SK-N-SH (cell line): ENCODE data around the gene GRHL3. TPM values are rescaled to one million over a fixed set of nuclear protein-coding genes. Genes with fewer than 3 reads are reported as not detected.

Experiments
- CTCF ChIA-PET: fragments of 300-600, 350-600 bp; formaldehyde crosslinking; extraction: SDS; loops from one replicate; lab custom pipeline; 2021; lab: Yijun Ruan, JAX
- POLR2A ChIA-PET: fragments of 350-600 bp; sonication (Branson Sonifier 250); formaldehyde crosslinking; extraction: SDS; loops from one replicate; lab custom pipeline; 2020; ENCODE audit warnings: antibody characterized with exemption, inconsistent platforms; lab: Yijun Ruan, JAX
- DNase-seq: peaks from one replicate; pipeline ENCODE4 v3.0.0; 2012
- H2AFZ ChIP-seq: fragments of 200-600 bp; sonication (generic); 2 replicates; pipeline ENCODE4 v1.8.1; 2016; ENCODE audit warnings: antibody characterized with exemption, mild to moderate bottlenecking, low read depth
- H3F3A ChIP-seq: fragments of 200-600 bp; sonication (generic); replicated peaks from 2 replicates; pipeline ENCODE3; 2016; ENCODE audit warnings: antibody characterized with exemption, mild to moderate bottlenecking; ENCODE audit not compliant: insufficient read depth
- H3K27ac ChIP-seq, 2 experiments: fragments of 200-500 bp in 1 of 2; fragments of 200-600 bp in 1 of 2; sonication (Bioruptor generic) in 1 of 2; sonication (generic), shearing (Covaris generic) in 1 of 2; 2 replicates each; pipeline versions ENCODE4 v1.5.1 to v1.6.1; 2014 to 2016; ENCODE audit warnings: low read depth in 2 of 2, inconsistent platforms in 1 of 2, low read length in 1 of 2, mild to moderate bottlenecking in 1 of 2, mixed read lengths in 1 of 2
- H3K27me3 ChIP-seq: fragments of 200-600 bp; sonication (generic), shearing (Covaris generic); 2 replicates; pipeline ENCODE4 v1.6.1; 2016; ENCODE audit warnings: mixed run types; ENCODE audit not compliant: insufficient read depth
- H3K36me3 ChIP-seq, 2 experiments: fragments of 200-500 bp in 1 of 2; fragments of 200-600 bp in 1 of 2; sonication (Bioruptor generic) in 1 of 2; sonication (generic) in 1 of 2; replicated peaks in 1 of 2; 2 replicates each; pipeline versions ENCODE3 to v1.5.1; 2014 to 2016; ENCODE audit warnings: low read length in 1 of 2, mild to moderate bottlenecking in 1 of 2; ENCODE audit not compliant: insufficient read depth in 2 of 2, control insufficient read depth in 1 of 2
- H3K4me1 ChIP-seq, 2 experiments: fragments of 200-500 bp in 1 of 2; fragments of 200-600 bp in 1 of 2; sonication (Bioruptor generic) in 1 of 2; sonication (generic), shearing (Covaris generic) in 1 of 2; 2 replicates each; pipeline versions ENCODE4 v1.5.1 to v1.6.1; 2014 to 2016; ENCODE audit warnings: low read depth in 1 of 2, low read length in 1 of 2, mixed run types in 1 of 2; ENCODE audit not compliant: insufficient read depth in 2 of 2, control insufficient read depth in 1 of 2
- H3K4me2 ChIP-seq: fragments of 200-600 bp; sonication (generic), shearing (Covaris generic); 2 replicates; pipeline ENCODE4 v1.6.1; 2017; ENCODE audit warnings: mixed run types
- H3K4me3 ChIP-seq, 2 experiments: fragments of 200-500 bp in 1 of 2; fragments of 200-600 bp in 1 of 2; sonication (Bioruptor generic) in 1 of 2; sonication (generic), shearing (Covaris generic) in 1 of 2; 2 replicates each; pipeline versions ENCODE4 v1.5.1 to v1.8.1; 2014 to 2016; ENCODE audit warnings: low read depth in 2 of 2, inconsistent platforms in 1 of 2, low read length in 1 of 2, mild to moderate bottlenecking in 1 of 2, mixed read lengths in 1 of 2, moderate library complexity in 1 of 2
- H3K79me2 ChIP-seq: fragments of 200-600 bp; sonication (generic); 2 replicates; pipeline ENCODE4 v1.8.1; 2017; ENCODE audit warnings: mild to moderate bottlenecking; ENCODE audit not compliant: insufficient read depth
- H3K9ac ChIP-seq: fragments of 200-600 bp; sonication (generic); 2 replicates; pipeline ENCODE4 v1.6.1; 2017; ENCODE audit warnings: mixed run types
- H3K9me2 ChIP-seq: fragments of 200-600 bp; sonication (generic); 2 replicates; pipeline ENCODE4 v1.6.1; 2017; ENCODE audit warnings: mixed run types
- H3K9me3 ChIP-seq: fragments of 200-600 bp; sonication (generic); 2 replicates; pipeline ENCODE4 v1.6.1; 2017; ENCODE audit warnings: mixed run types, mild to moderate bottlenecking, moderate library complexity
- H4K20me1 ChIP-seq: fragments of 200-600 bp; sonication (generic); 2 replicates; pipeline ENCODE4 v1.6.1; 2017; ENCODE audit warnings: mild to moderate bottlenecking, mixed run types; ENCODE audit not compliant: insufficient read depth
- EP300 ChIP-seq, 2 experiments: IDR thresholded peaks; 2 replicates each; pipeline versions ENCODE4 v1.4.0 to v1.6.1; 2012; ENCODE audit warnings: borderline replicate concordance in 1 of 2, low read depth in 1 of 2, low read length in 1 of 2
- EZH2phosphoT487 ChIP-seq: fragments of 200-600 bp; sonication (generic); IDR thresholded peaks from 2 replicates; pipeline ENCODE4 v1.6.1; 2017; ENCODE audit warnings: low read depth, mixed run types, mild to moderate bottlenecking, antibody characterized with exemption, moderate library complexity, borderline replicate concordance
- FOSL2 ChIP-seq: IDR thresholded peaks from 2 replicates; pipeline ENCODE4 v1.4.0; 2012; ENCODE audit warnings: low read depth, mild to moderate bottlenecking, moderate library complexity, borderline replicate concordance
- FOXJ3 ChIP-seq: sonication (generic); formaldehyde crosslinking; IDR thresholded peaks from 2 replicates; pipeline ENCODE4 v1.5.1; 2020; ENCODE audit warnings: mild to moderate bottlenecking, missing genetic modification reagents
- GATA2 ChIP-seq: sonication (generic); formaldehyde crosslinking; IDR thresholded peaks from 2 replicates; pipeline ENCODE4 v1.5.0; 2020; ENCODE audit warnings: mild to moderate bottlenecking, missing genetic modification reagents
- IRF3 ChIP-seq: fragments of 150-350 bp; IDR thresholded peaks from 2 replicates; pipeline ENCODE4 v1.6.1; 2016; ENCODE audit warnings: mild to moderate bottlenecking, low read depth, low read length
- MAX ChIP-seq: IDR thresholded peaks from 2 replicates; pipeline ENCODE4 v1.4.0; 2012; ENCODE audit warnings: low read depth
- NRF1 ChIP-seq: IDR thresholded peaks from 2 replicates; pipeline ENCODE4 v1.6.1; 2012; ENCODE audit warnings: low read depth, mild to moderate bottlenecking, low read length
- RAD21 ChIP-seq: IDR thresholded peaks from 2 replicates; pipeline ENCODE4 v1.6.1; 2012; ENCODE audit warnings: mild to moderate bottlenecking, low read length
- REST ChIP-seq: IDR thresholded peaks from 2 replicates; pipeline ENCODE4 v1.6.1; 2012; ENCODE audit warnings: mild to moderate bottlenecking, low read depth, low read length, moderate library complexity
- RFX5 ChIP-seq: IDR thresholded peaks from 2 replicates; pipeline ENCODE4 v1.6.1; 2012; ENCODE audit warnings: mild to moderate bottlenecking, improper control_type of control experiment, low read length
- SIN3A ChIP-seq: IDR thresholded peaks from 2 replicates; pipeline ENCODE4 v1.6.1; 2012; ENCODE audit warnings: low read depth, mild to moderate bottlenecking, low read length, moderate library complexity, borderline replicate concordance
- SMC3 ChIP-seq: IDR thresholded peaks from 2 replicates; pipeline ENCODE4 v1.6.1; 2012; ENCODE audit warnings: low read depth, low read length, improper control_type of control experiment
- TAF1 ChIP-seq: IDR thresholded peaks from 2 replicates; pipeline ENCODE4 v1.6.1; 2012; ENCODE audit warnings: low read depth, mild to moderate bottlenecking, low read length, moderate library complexity, borderline replicate concordance
- TCF12 ChIP-seq: IDR thresholded peaks from 2 replicates; pipeline ENCODE4 v1.4.0; 2012
- USF1 ChIP-seq: IDR thresholded peaks from 2 replicates; pipeline ENCODE4 v1.4.0; 2012; ENCODE audit warnings: low read depth, borderline replicate concordance
- USF2 ChIP-seq: fragments of 150-350 bp; IDR thresholded peaks from 2 replicates; pipeline ENCODE4 v1.6.1; 2017; ENCODE audit warnings: antibody characterized with exemption, low read length, low read depth, borderline replicate concordance
- YY1 ChIP-seq: IDR thresholded peaks from 2 replicates; pipeline ENCODE4 v1.4.0; 2012; ENCODE audit warnings: low read depth, mild to moderate bottlenecking
- WGBS: methylation state at CpG from one replicate; pipeline ENCODE4 v1.1.6; 2017; ENCODE audit warnings: low lambda C conversion rate; 5-methylcytosine and 5-hydroxymethylcytosine counted together
- polyA plus RNA-seq, 3 experiments: library from polyadenylated mRNA; depleted of rRNA; stranded (reverse); fragments of >200 nt; gene quantifications; 2 replicates each; pipeline ENCODE4 v1.2.3, GENCODE V29; 2012

The GRHL3 gene
- polyA plus RNA-seq, 1 of the 3 experiments (the other 2 are of a cell fraction) = 0.05 TPM

- H3K9me2 ChIP-seq = no peaks in the 10 kb centered on the region
- no peaks in the 10 kb centered on the region for H3K9me3 ChIP-seq
- ChIA-PET POLR2A (interaction anchor here (0.7 kb wide), 1 partner anchor 194 kb away, joined by 3 read pairs; no protein-coding TSS in a partner anchor), CTCF (interaction anchor here (0.7 to 6.7 kb wide), 43 partner anchors 9 to 331 kb away, joined by 3 to 451 read pairs (median 10); partner anchors contain the start of genes IFNLR1, NIPAL3 and STPG1)
- H3K27ac ChIP-seq = peak overlapping the region in 1 of 2 experiments; percentile 71; a peak in 2 of 4 replicates
- no peaks in the 10 kb centered on the region; the same call in 1 of the 2 replicates for H3K79me2 ChIP-seq
- H3K4me1 ChIP-seq = peaks cover 0 to 15% of the 10 kb centered on the region in 2 experiments; a peak in 3 of 4 replicates
- H3K4me2 ChIP-seq = peak overlapping the region; percentile 53
- no peaks in the 10 kb centered on the region for H3K27me3 ChIP-seq
- H2AFZ ChIP-seq = no peak overlapping the region
- H3K36me3 ChIP-seq = peaks cover 2 to 12% of the 10 kb centered on the region in 2 experiments
- H3F3A ChIP-seq = peaks cover 15% of the 10 kb centered on the region
- 96% methylated on average over 4 of the region's 4 CpGs for WGBS
- H3K4me3 ChIP-seq = no peak overlapping the region
- no peak for TF ChIP-seq SIN3A
- TF ChIP-seq FOXJ3 (CRISPR knock-in tag) = no peak
- TF ChIP-seq TAF1 = no peak
- TF ChIP-seq TCF12 = no peak
- TF ChIP-seq REST = no peak
- TF ChIP-seq EP300 (IDR thresholded peaks at IDR 0.05; ENCODE audit: borderline replicate concordance in 1 of 2, low read depth in 1 of 2, low read length in 1 of 2) = no peak
- no peak for TF ChIP-seq USF1
- TF ChIP-seq NRF1 = no peak
- no peak for TF ChIP-seq RFX5
- TF ChIP-seq FOSL2 = no peak
- TF ChIP-seq IRF3 = no peak
- no peak for TF ChIP-seq USF2
- TF ChIP-seq GATA2 (CRISPR knock-in tag) = no peak
- TF ChIP-seq SMC3 = no peak
- TF ChIP-seq EZH2phosphoT487 = no peak
- no peak for TF ChIP-seq YY1
- TF ChIP-seq RAD21 = no peak
- TF ChIP-seq MAX = no peak
- H4K20me1 ChIP-seq = no peaks in the 10 kb centered on the region
- DNase-seq = no peak
- peak overlapping the region; percentile 40; the same call in 1 of the 2 replicates for H3K9ac ChIP-seq
These were observed 74.0 kb downstream of the GRHL3 start for GRCh38 chr1:24392982-24393650.
